ENCODE measurements around the gene CST11.

CST11 gene

GRCh38 chr20:23488996-23489395, 36.3 kb upstream of the CST11 start:
- no peak for TF ChIP-seq CTCF (IDR thresholded peaks at IDR 0.05; ENCODE audit: low read depth, low read length)
- H3K4me3 ChIP-seq (ENCODE audit: low read depth, low read length), result no peak overlapping the region
- H3K9me3 ChIP-seq, result no peaks in the 10 kb centered on the region
- DNase-seq, result no peak
- no peaks in the 10 kb centered on the region for H3K36me3 ChIP-seq
- H3K27me3 ChIP-seq, result no peaks in the 10 kb centered on the region
- H3K4me1 ChIP-seq, result no peaks in the 10 kb centered on the region

GRCh38 chr20:23488470-23488869, 35.8 kb upstream of the CST11 start:
- no peaks in the 10 kb centered on the region for H3K4me1 ChIP-seq

GRCh38 chr20:23484081-23484480, 31.4 kb upstream of the CST11 start:
- no peaks in the 10 kb centered on the region for H3K4me1 ChIP-seq
- no peaks in the 10 kb centered on the region for H3K9me3 ChIP-seq
- TF ChIP-seq CTCF (IDR thresholded peaks at IDR 0.05; ENCODE audit: low read depth, low read length), result no peak
- DNase-seq, result no peak
- H3K36me3 ChIP-seq, result no peaks in the 10 kb centered on the region
- H3K4me3 ChIP-seq (ENCODE audit: low read depth, low read length), result no peak overlapping the region
- no peaks in the 10 kb centered on the region for H3K27me3 ChIP-seq

More at GRCh38 chr20:23488470-23488869, 35.8 kb upstream of the CST11 start:
- Histone ChIP-seq H3K9me3 (no peaks in the 10 kb centered on the region), H3K36me3 (no peaks in the 10 kb centered on the region), H3K4me3 (ENCODE audit: low read depth, low read length) (no peak overlapping the region), H3K27me3 (no peaks in the 10 kb centered on the region)
- DNase-seq, result no peak
- no peak for TF ChIP-seq CTCF (IDR thresholded peaks at IDR 0.05; ENCODE audit: low read depth, low read length)

GRCh38 chr20:23482138-23482537, 29.5 kb upstream of the CST11 start:
- Histone ChIP-seq H3K4me3 (ENCODE audit: low read depth, low read length) (no peak overlapping the region), H3K36me3 (no peaks in the 10 kb centered on the region), H3K27me3 (no peaks in the 10 kb centered on the region), H3K4me1 (no peaks in the 10 kb centered on the region), H3K9me3 (no peaks in the 10 kb centered on the region)
- no peak for TF ChIP-seq CTCF (IDR thresholded peaks at IDR 0.05; ENCODE audit: low read depth, low read length)
- no peak for DNase-seq

GRCh38 chr20:23479043-23479442, 26.4 kb upstream of the CST11 start:
- H3K9me3 ChIP-seq, result no peaks in the 10 kb centered on the region
- H3K4me3 ChIP-seq (ENCODE audit: low read depth, low read length), result no peak overlapping the region
- DNase-seq, result no peak
- H3K27me3 ChIP-seq, result no peaks in the 10 kb centered on the region
- no peaks in the 10 kb centered on the region for H3K36me3 ChIP-seq
- H3K4me1 ChIP-seq, result no peaks in the 10 kb centered on the region
- no peak for TF ChIP-seq CTCF (IDR thresholded peaks at IDR 0.05; ENCODE audit: low read depth, low read length)

GRCh38 chr20:23477223-23477622, 24.5 kb upstream of the CST11 start:
- no peak overlapping the region for H3K4me3 ChIP-seq (ENCODE audit: low read depth, low read length)
- no peaks in the 10 kb centered on the region for H3K36me3 ChIP-seq
- H3K9me3 ChIP-seq, result no peaks in the 10 kb centered on the region
- TF ChIP-seq CTCF (IDR thresholded peaks at IDR 0.05; ENCODE audit: low read depth, low read length), result no peak
- no peaks in the 10 kb centered on the region for H3K27me3 ChIP-seq
- DNase-seq, result no peak
- H3K4me1 ChIP-seq, result no peaks in the 10 kb centered on the region

All from BE2C (cell line).